ENCODE results near the gene NKAPL. TPM values are rescaled to one million over a fixed set of nuclear protein-coding genes. Genes with fewer than 3 reads are reported as not detected.

NKAPL gene
- polyA plus RNA-seq, 1 experiment, result 0.52 TPM

- ChIA-PET POLR2A (interaction anchor here (0.6 to 1.8 kb wide), 9 partner anchors 15 to 658 kb away, joined by 3 to 14 read pairs (median 5); partner anchors contain the start of genes PGBD1, ZKSCAN8 and ZSCAN26), CTCF (interaction anchor here (0.7 to 2.8 kb wide), 5 partner anchors 12 to 131 kb away, joined by 3 to 13 read pairs (median 4); partner anchors contain the start of gene PGBD1)
- peak within 1 kb of the TSS; percentile 52 for H3K27ac ChIP-seq (ENCODE audit: low read depth, low read length)
- DNase-seq (ENCODE audit: low read depth, low spot score), result peak; percentile 86
- no peaks in the 10 kb centered on the region for H3K9me3 ChIP-seq (ENCODE audit: control insufficient read depth, insufficient read depth, low read length)
- peak within 1 kb of the TSS; percentile 94 for H3K4me3 ChIP-seq (ENCODE audit: low read depth, low read length)
- no peaks in the 10 kb centered on the region for H3K27me3 ChIP-seq (ENCODE audit: control insufficient read depth, insufficient read depth, low read length)
- no peak for TF ChIP-seq CTCF (IDR thresholded peaks at IDR 0.05; ENCODE audit: low read depth, low read length)
Measured at GRCh38 chr6:28252009-28252975, 6.8 kb upstream of the NKAPL start, which contains the start of gene ZKSCAN4. ZKSCAN4 (minus strand) TSS chr6:28252269; CDS start chr6:28251980, 289 bp downstream.

- no peaks in the 10 kb centered on the region for H3K27me3 ChIP-seq (ENCODE audit: control insufficient read depth, insufficient read depth, low read length)
- no peak for TF ChIP-seq CTCF (IDR thresholded peaks at IDR 0.05; ENCODE audit: low read depth, low read length)
- H3K4me3 ChIP-seq (ENCODE audit: low read depth, low read length), result no peak overlapping the region
- no peak for DNase-seq (ENCODE audit: low read depth, low spot score)
- ChIA-PET CTCF (interaction anchor here (1.1 to 2.8 kb wide), 2 partner anchors 94 to 102 kb away, joined by 3 to 13 read pairs; no protein-coding TSS in a partner anchor), POLR2A (interaction anchor here (0.6 kb wide), 1 partner anchor 119 kb away, joined by 12 read pairs; no protein-coding TSS in a partner anchor)
- peaks cover 5% of the 10 kb centered on the region for H3K9me3 ChIP-seq (ENCODE audit: control insufficient read depth, insufficient read depth, low read length)
- no peak overlapping the region for H3K27ac ChIP-seq (ENCODE audit: low read depth, low read length)
Measured at GRCh38 chr6:28254121-28254519, 5.0 kb upstream of the NKAPL start.

GRCh38 chr6:28257042-28257441 lies 2.1 kb upstream of the NKAPL start:
- no peak for DNase-seq (ENCODE audit: low read depth, low spot score)
- Histone ChIP-seq H3K27ac (ENCODE audit: low read depth, low read length) (no peak overlapping the region), H3K4me3 (ENCODE audit: low read depth, low read length) (no peak overlapping the region), H3K9me3 (ENCODE audit: control insufficient read depth, insufficient read depth, low read length) (peaks cover 11% of the 10 kb centered on the region), H3K27me3 (ENCODE audit: control insufficient read depth, insufficient read depth, low read length) (no peaks in the 10 kb centered on the region)
- CTCF ChIA-PET, result interaction anchor here (0.5 kb wide), 1 partner anchor 122 kb away, joined by 7 read pairs; no protein-coding TSS in a partner anchor
- POLR2A ChIA-PET, result no interaction called here
- no peak for TF ChIP-seq CTCF (IDR thresholded peaks at IDR 0.05; ENCODE audit: low read depth, low read length)

GRCh38 chr6:28263922-28264321 lies 4.8 kb downstream of the NKAPL start:
- H3K27me3 ChIP-seq (ENCODE audit: control insufficient read depth, insufficient read depth, low read length), result no peaks in the 10 kb centered on the region
- no peak overlapping the region for H3K4me3 ChIP-seq (ENCODE audit: low read depth, low read length)
- ChIA-PET POLR2A (no interaction called here), CTCF (interaction anchor here (1.2 to 2.1 kb wide), 2 partner anchors 12 to 92 kb away, joined by 3 to 6 read pairs; partner anchors contain the start of gene ZKSCAN4)
- peaks cover 8% of the 10 kb centered on the region for H3K9me3 ChIP-seq (ENCODE audit: control insufficient read depth, insufficient read depth, low read length)
- no peak for TF ChIP-seq CTCF (IDR thresholded peaks at IDR 0.05; ENCODE audit: low read depth, low read length)
- no peak overlapping the region for H3K27ac ChIP-seq (ENCODE audit: low read depth, low read length)
- DNase-seq (ENCODE audit: low read depth, low spot score), result no peak
